ENCODE results near the gene RCC1. TPM values are rescaled to one million over a fixed set of nuclear protein-coding genes. Genes with fewer than 3 reads are reported as not detected.
"Not testable (repeated sequence)": the region's sequence is repeated elsewhere in the genome, so short reads cannot be mapped to it uniquely, and the experiment has no call there.

RCC1 gene
- total RNA-seq, 4 donors from 2014 or later: 14.7 to 18.3 (median 15.2) TPM

GRCh38 chr1:28535180-28535579, 29.3 kb downstream of the RCC1 start:
- WGBS, 2 donors: 85 to 94% methylated on average over 6 of the region's 6 CpGs
- intact Hi-C loops (cut with DNase I; ENCODE audit: low total_unique reads): no loop called here
- TF ChIP-seq CTCF (IDR thresholded peaks at IDR 0.05): no peak
- TF ChIP-seq POLR2A (IDR thresholded peaks at IDR 0.05): no peak
- no peak for DNase-seq (ENCODE audit: low spot score in 2 of 2)
- H3K4me3 ChIP-seq (ENCODE audit: low read depth, poor library complexity, severe bottlenecking): no peak overlapping the region

- TF ChIP-seq CTCF (IDR thresholded peaks at IDR 0.05) (no peak), POLR2A (IDR thresholded peaks at IDR 0.05) (no peak)
- no peak overlapping the region for H3K4me3 ChIP-seq (ENCODE audit: low read depth, poor library complexity, severe bottlenecking)
- DNase-seq (ENCODE audit: low spot score in 2 of 2): no peak
- intact Hi-C loops (cut with DNase I; ENCODE audit: low total_unique reads): no loop called here
- WGBS, 2 donors: 76 to 82% methylated on average over 8 of the region's 8 CpGs
These were observed 31.8 kb downstream of the RCC1 start for GRCh38 chr1:28537457-28538199.

- intact Hi-C loops (cut with DNase I; ENCODE audit: low total_unique reads): no loop called here
- 78 to 90% methylated on average over 6 of the region's 6 CpGs for WGBS, 2 donors
- no peak for TF ChIP-seq POLR2A (IDR thresholded peaks at IDR 0.05)
- no peak for TF ChIP-seq CTCF (IDR thresholded peaks at IDR 0.05)
- no peak for DNase-seq (ENCODE audit: low spot score in 2 of 2)
- H3K4me3 ChIP-seq (ENCODE audit: low read depth, poor library complexity, severe bottlenecking): no peak overlapping the region
These were observed 32.4 kb downstream of the RCC1 start for GRCh38 chr1:28538286-28538685.

- no peak for DNase-seq (ENCODE audit: low spot score in 2 of 2)
- intact Hi-C loops (cut with DNase I; ENCODE audit: low total_unique reads): no loop called here
- WGBS, 2 donors: 80 to 85% methylated on average over 7 of the region's 7 CpGs
- TF ChIP-seq CTCF (IDR thresholded peaks at IDR 0.05) (no peak), POLR2A (IDR thresholded peaks at IDR 0.05) (no peak)
- no peak overlapping the region for H3K4me3 ChIP-seq (ENCODE audit: low read depth, poor library complexity, severe bottlenecking)
These were observed 34.8 kb downstream of the RCC1 start for GRCh38 chr1:28540651-28541050.

GRCh38 chr1:28541414-28542015, 35.7 kb downstream of the RCC1 start:
- DNase-seq (ENCODE audit: low spot score in 2 of 2); H3K4me3 ChIP-seq (ENCODE audit: low read depth, poor library complexity, severe bottlenecking); intact Hi-C loops (cut with DNase I; ENCODE audit: low total_unique reads): not testable (repeated sequence)
- 88 to 89% methylated on average over 8 of the region's 8 CpGs for WGBS, 2 donors

GRCh38 chr1:28545246-28545628, 39.4 kb downstream of the RCC1 start:
- intact Hi-C loops (cut with DNase I; ENCODE audit: low total_unique reads): no loop called here
- H3K4me3 ChIP-seq (ENCODE audit: low read depth, poor library complexity, severe bottlenecking): no peak overlapping the region
- no peak for DNase-seq (ENCODE audit: low spot score in 2 of 2)
- WGBS, 2 donors: 95 to 96% methylated on average over 4 of the region's 4 CpGs
- no peak for TF ChIP-seq CTCF (IDR thresholded peaks at IDR 0.05)
- TF ChIP-seq POLR2A (IDR thresholded peaks at IDR 0.05): no peak
